ENCODE results near the gene ARHGEF10L. TPM values are rescaled to one million over a fixed set of nuclear protein-coding genes. Genes with fewer than 3 reads are reported as not detected.

ARHGEF10L gene
- total RNA-seq, 1 donor from 2014 or later: 16.7 TPM

DNA sequence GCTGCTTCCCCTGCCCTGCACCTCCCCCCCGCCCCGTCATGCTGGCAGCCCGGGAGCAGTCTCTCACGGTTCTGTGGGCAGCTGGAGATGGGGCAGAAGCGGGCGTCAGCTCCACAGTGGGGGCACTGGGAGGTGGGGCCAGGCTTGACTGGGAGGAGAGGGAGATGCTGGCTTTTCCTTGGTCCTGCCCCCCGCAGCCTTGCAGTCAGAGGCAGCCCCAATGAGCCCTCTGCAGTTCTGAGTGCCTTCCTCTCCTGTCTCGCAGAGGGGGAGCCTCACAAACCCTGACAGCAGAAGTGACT lies 21.7 kb downstream of the ARHGEF10L start:
- Histone ChIP-seq H3K27me3 (ENCODE audit: control insufficient read depth in 3 of 3, insufficient read depth in 3 of 3, low read length in 3 of 3) (no peaks in the 10 kb centered on the region), H3K4me3 (ENCODE audit: low read length in 3 of 3) (peak overlapping the region in 1 of 3 donors; percentile 49), H3K9ac (ENCODE audit: low read depth in 1 of 3, low read length in 3 of 3) (peak overlapping the region; percentile 58 to 69 (median 66)), H3K9me3 (ENCODE audit: control insufficient read depth in 3 of 3, low read length in 3 of 3) (no peaks in the 10 kb centered on the region), H3K27ac (ENCODE audit: low read depth, low read length) (peak overlapping the region; percentile 76), H3K4me1 (ENCODE audit: control insufficient read depth in 3 of 3, insufficient read depth in 3 of 3, low read length in 3 of 3) (peaks cover 53 to 62% (median 56%) of the 10 kb centered on the region in 3 donors), H3K36me3 (ENCODE audit: control insufficient read depth in 3 of 3, insufficient read depth in 3 of 3, low read length in 3 of 3) (no peaks in the 10 kb centered on the region)

DNA sequence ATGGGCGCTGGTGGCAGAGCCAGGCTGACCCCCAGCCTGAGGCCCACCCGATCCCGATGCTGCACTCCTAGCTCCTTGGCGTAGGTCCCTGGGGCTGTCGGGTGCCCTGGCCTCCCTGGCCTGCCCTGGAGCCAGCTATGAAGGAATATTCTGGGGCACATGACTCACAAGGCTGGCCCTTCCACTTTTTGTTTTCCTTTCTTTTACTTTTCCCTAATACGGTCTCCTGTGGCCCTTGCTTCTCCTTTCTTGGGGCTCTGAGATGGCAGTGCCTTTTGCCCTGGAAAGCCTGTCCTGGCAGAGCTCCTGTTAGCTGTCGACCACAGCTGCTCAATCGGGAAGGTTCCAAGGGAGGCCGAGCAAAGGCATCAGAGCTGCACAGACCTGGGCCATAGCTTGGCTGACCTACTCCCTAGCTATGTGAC lies 22.1 kb downstream of the ARHGEF10L start:
- H3K4me3 ChIP-seq (ENCODE audit: low read length in 3 of 3): peak overlapping the region; percentile 7 to 49 (median 34)
- peaks cover 54 to 65% (median 57%) of the 10 kb centered on the region in 3 donors for H3K4me1 ChIP-seq (ENCODE audit: control insufficient read depth in 3 of 3, insufficient read depth in 3 of 3, low read length in 3 of 3)
- peak overlapping the region; percentile 76 for H3K27ac ChIP-seq (ENCODE audit: low read depth, low read length)

DNA sequence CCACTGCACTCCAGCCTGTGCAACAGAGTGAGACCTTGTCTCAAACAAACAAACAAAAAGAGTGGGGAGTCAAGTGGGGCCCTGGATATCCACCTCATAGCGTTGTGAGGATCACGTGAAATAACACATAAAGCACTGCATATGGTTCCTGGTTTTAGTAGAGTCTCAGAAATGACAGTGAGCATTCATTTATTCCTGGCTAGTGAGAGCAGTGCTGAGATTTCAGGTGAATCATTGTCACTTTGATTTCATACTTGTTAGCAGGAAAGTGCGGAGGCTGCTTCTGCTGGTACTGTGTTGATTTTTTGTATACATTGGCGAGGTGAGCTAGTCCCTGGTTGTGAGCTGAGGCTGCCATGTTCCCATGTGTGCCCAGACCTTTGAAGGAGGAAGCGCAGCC lies 22.9 kb downstream of the ARHGEF10L start:
- H3K4me1 ChIP-seq (ENCODE audit: control insufficient read depth in 3 of 3, insufficient read depth in 3 of 3, low read length in 3 of 3): peaks cover 61 to 73% (median 63%) of the 10 kb centered on the region in 3 donors
- H3K4me3 ChIP-seq (ENCODE audit: low read length in 3 of 3): no peak overlapping the region
- H3K36me3 ChIP-seq (ENCODE audit: control insufficient read depth in 3 of 3, insufficient read depth in 3 of 3, low read length in 3 of 3): no peaks in the 10 kb centered on the region
- H3K27ac ChIP-seq (ENCODE audit: low read depth, low read length): peak overlapping the region; percentile 76
- H3K9ac ChIP-seq (ENCODE audit: low read depth in 1 of 3, low read length in 3 of 3): peak overlapping the region in 2 of 3 donors; percentile 20 to 66
- no peaks in the 10 kb centered on the region for H3K27me3 ChIP-seq (ENCODE audit: control insufficient read depth in 3 of 3, insufficient read depth in 3 of 3, low read length in 3 of 3)
- no peaks in the 10 kb centered on the region for H3K9me3 ChIP-seq (ENCODE audit: control insufficient read depth in 3 of 3, low read length in 3 of 3)

More for the DNA sequence above, 22.1 kb downstream of the ARHGEF10L start:
- Histone ChIP-seq H3K9me3 (ENCODE audit: control insufficient read depth in 3 of 3, low read length in 3 of 3) (no peaks in the 10 kb centered on the region), H3K27me3 (ENCODE audit: control insufficient read depth in 3 of 3, insufficient read depth in 3 of 3, low read length in 3 of 3) (no peaks in the 10 kb centered on the region), H3K9ac (ENCODE audit: low read depth in 1 of 3, low read length in 3 of 3) (peak overlapping the region; percentile 58 to 69 (median 66)), H3K36me3 (ENCODE audit: control insufficient read depth in 3 of 3, insufficient read depth in 3 of 3, low read length in 3 of 3) (no peaks in the 10 kb centered on the region)

DNA sequence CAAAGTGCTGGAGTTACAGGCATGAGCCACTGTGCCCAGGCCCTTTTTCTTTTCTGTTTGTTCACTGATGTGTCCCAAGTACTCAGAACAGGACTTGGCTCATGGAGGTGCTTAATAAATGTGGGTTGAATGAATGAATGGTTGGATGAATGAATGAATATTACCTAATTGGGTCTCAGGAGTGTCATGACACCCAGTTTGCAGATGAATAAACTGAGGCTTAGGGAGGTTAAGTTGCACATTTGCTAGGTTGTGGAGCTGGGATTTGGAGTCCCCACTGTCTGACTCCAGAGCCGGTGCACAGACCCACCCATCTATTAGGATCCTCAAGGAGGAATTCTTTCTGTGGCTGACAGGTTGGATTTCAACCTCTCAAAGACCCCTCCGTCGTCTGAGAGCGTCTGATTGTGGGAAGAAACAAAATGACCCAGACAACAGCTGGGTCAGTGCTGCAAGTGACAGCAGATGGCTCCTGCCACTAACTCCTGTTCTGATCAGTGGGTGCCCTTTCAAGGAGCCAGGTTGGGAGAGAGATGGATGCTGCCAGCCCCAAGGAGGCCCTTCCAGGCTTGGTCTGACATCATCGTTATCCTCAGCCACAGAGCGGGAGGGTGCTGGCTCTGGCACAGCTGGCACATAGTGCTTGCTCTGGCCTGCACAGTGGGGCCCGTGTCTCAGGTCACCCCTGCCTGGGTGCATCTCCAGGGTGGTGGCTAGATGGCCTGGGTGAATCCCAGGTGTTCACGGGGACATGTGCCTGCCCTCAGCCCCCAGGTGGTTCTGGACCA lies 24.2 kb downstream of the ARHGEF10L start:
- Histone ChIP-seq H3K4me3 (ENCODE audit: low read length in 3 of 3) (no peak overlapping the region), H3K4me1 (ENCODE audit: control insufficient read depth in 3 of 3, insufficient read depth in 3 of 3, low read length in 3 of 3) (peaks cover 72 to 82% (median 74%) of the 10 kb centered on the region in 3 donors), H3K27ac (ENCODE audit: low read depth, low read length) (peak overlapping the region; percentile 73), H3K27me3 (ENCODE audit: control insufficient read depth in 3 of 3, insufficient read depth in 3 of 3, low read length in 3 of 3) (no peaks in the 10 kb centered on the region), H3K9ac (ENCODE audit: low read depth in 1 of 3, low read length in 3 of 3) (peak overlapping the region; percentile 27 to 68 (median 66)), H3K36me3 (ENCODE audit: control insufficient read depth in 3 of 3, insufficient read depth in 3 of 3, low read length in 3 of 3) (no peaks in the 10 kb centered on the region), H3K9me3 (ENCODE audit: control insufficient read depth in 3 of 3, low read length in 3 of 3) (no peaks in the 10 kb centered on the region)

DNA sequence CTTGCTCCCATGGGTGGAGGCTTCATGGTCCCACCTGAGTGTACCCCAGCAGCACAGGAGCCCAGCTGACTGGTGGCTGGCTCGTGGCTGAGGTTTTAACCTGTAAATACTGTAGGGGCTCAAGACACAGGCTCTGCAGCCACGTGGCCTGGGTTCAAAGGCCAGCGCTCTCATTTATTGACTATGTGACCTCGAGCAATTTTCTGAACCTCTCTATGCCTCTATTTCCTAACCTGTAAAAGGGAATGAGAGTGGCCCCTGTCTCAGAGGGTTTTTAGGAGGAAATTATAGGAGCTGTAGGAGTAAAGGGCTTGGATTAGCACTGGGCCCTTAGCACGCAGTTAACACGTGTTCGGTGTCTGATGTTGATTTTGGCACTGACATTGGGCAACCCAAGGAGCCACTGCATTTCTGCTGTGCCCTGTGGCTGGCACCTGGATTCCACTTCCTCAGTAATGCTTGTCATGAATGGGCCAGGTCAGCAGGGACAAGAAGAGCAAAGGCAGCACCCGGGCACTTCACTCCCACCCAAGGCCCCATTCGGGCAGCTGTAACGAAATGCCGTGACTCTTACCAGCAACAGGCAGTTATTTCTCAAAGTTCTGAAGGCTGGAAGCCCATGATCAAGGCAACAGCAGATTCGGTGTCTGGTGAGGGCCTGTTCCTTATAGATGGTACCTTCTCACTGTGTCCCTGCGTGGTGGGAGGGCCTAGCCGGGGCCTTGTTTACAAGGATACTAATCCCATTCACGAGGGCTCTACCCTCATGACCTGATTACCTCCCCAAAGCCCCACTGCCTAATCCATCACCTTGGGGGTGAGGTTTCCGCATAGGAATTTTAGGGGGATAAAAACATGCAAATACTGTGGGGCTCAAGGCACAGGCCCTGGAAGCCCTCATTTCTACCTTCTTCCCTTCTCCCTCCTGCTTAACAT lies 25.2 kb downstream of the ARHGEF10L start:
- Histone ChIP-seq H3K9me3 (ENCODE audit: control insufficient read depth in 3 of 3, low read length in 3 of 3) (no peaks in the 10 kb centered on the region), H3K27ac (ENCODE audit: low read depth, low read length) (peak overlapping the region; percentile 73), H3K36me3 (ENCODE audit: control insufficient read depth in 3 of 3, insufficient read depth in 3 of 3, low read length in 3 of 3) (no peaks in the 10 kb centered on the region), H3K9ac (ENCODE audit: low read depth in 1 of 3, low read length in 3 of 3) (peak overlapping the region; percentile 27 to 70 (median 66)), H3K4me1 (ENCODE audit: control insufficient read depth in 3 of 3, insufficient read depth in 3 of 3, low read length in 3 of 3) (peaks cover 83 to 92% (median 84%) of the 10 kb centered on the region in 3 donors), H3K4me3 (ENCODE audit: low read length in 3 of 3) (peak overlapping the region in 1 of 3 donors; percentile 6), H3K27me3 (ENCODE audit: control insufficient read depth in 3 of 3, insufficient read depth in 3 of 3, low read length in 3 of 3) (no peaks in the 10 kb centered on the region)

DNA sequence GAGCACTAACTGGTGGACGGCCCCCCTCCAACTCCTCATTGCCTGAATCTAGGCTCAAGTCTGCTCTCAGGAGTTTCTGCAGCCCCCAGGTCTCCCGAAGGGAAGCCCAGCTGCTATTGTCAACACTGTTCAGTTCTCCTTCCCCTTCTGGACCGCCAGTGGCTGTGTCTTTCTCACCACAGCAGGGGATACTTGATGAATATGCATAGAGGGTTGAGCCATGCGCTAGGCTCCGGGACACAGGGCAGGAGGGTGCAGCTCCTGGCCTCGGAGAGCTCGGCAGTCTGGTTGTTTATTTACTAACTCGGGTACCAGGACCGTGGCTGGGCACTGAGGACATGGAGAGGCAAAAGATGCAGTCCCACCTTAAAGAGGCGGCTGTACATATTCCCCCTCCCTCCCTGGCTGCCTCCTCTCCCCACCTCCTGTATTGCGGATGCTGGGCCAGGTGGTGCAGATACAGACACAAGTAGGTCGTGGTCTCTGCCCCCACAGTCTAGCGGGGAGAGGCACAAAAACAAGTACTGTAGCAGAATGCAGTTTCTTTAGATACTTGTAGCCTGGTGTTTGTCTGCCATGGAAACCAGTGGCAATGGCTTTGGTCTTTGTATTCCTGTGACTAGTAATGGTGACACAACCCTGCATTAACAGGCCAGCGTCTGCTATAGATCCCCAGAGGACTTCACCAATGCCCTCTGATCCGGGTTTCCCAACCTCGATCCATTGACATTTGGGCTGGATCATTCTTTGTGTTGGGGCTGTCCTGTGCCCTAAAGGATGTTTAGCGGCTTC lies 26.2 kb downstream of the ARHGEF10L start:
- Histone ChIP-seq H3K36me3 (ENCODE audit: control insufficient read depth in 3 of 3, insufficient read depth in 3 of 3, low read length in 3 of 3) (no peaks in the 10 kb centered on the region), H3K4me3 (ENCODE audit: low read length in 3 of 3) (no peak overlapping the region), H3K9me3 (ENCODE audit: control insufficient read depth in 3 of 3, low read length in 3 of 3) (no peaks in the 10 kb centered on the region), H3K4me1 (ENCODE audit: control insufficient read depth in 3 of 3, insufficient read depth in 3 of 3, low read length in 3 of 3) (peaks cover 89 to 96% (median 93%) of the 10 kb centered on the region in 3 donors), H3K27me3 (ENCODE audit: control insufficient read depth in 3 of 3, insufficient read depth in 3 of 3, low read length in 3 of 3) (no peaks in the 10 kb centered on the region), H3K27ac (ENCODE audit: low read depth, low read length) (peak overlapping the region; percentile 73), H3K9ac (ENCODE audit: low read depth in 1 of 3, low read length in 3 of 3) (peak overlapping the region in 2 of 3 donors; percentile 51 to 70)

DNA sequence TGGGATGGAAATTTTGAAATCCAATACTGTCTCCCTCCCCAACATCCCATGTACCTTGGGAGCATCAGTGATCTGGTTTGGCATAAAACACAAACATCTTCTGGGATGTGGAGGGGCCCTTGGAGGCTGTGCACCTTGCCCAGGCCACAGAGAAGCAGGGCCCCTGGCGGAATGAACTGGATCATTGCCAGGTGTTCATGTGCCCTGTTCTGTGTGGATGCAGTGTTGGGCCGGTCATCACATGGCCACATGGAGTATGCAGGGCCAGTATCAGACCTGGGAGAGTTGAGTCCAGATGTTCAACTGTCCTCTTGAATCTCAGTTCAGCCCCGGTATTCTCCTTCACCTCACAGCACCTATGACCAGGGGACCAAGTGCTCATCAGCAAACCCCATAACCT lies 26.9 kb downstream of the ARHGEF10L start:
- H3K4me3 ChIP-seq (ENCODE audit: low read length in 3 of 3): no peak overlapping the region
- H3K4me1 ChIP-seq (ENCODE audit: control insufficient read depth in 3 of 3, insufficient read depth in 3 of 3, low read length in 3 of 3): peaks cover 86 to 96% (median 91%) of the 10 kb centered on the region in 3 donors
- peak overlapping the region; percentile 5 for H3K27ac ChIP-seq (ENCODE audit: low read depth, low read length)

DNA sequence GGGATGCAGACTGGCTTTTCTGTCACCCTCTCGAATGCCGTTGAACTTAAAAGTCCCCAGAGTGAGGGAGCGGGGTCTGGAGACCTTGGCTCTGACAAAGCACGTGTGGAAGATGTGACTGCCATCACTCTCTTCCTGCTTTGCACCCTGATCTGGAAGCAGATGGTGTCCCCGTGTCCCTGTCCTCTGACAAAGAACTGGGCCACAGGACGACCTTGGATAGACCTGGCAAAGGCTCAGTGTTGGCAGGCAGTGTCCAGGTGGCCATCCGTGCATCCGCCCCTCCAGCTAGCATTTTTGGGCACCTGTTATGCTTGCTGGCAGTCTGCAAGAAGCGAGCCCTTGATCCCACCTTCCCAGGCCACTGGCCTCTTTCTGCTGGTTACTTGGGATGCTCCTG lies 27.4 kb downstream of the ARHGEF10L start:
- Histone ChIP-seq H3K4me3 (ENCODE audit: low read length in 3 of 3) (no peak overlapping the region), H3K27me3 (ENCODE audit: control insufficient read depth in 3 of 3, insufficient read depth in 3 of 3, low read length in 3 of 3) (no peaks in the 10 kb centered on the region), H3K9me3 (ENCODE audit: control insufficient read depth in 3 of 3, low read length in 3 of 3) (no peaks in the 10 kb centered on the region), H3K9ac (ENCODE audit: low read depth in 1 of 3, low read length in 3 of 3) (peak overlapping the region in 1 of 3 donors; percentile 25), H3K36me3 (ENCODE audit: control insufficient read depth in 3 of 3, insufficient read depth in 3 of 3, low read length in 3 of 3) (no peaks in the 10 kb centered on the region), H3K27ac (ENCODE audit: low read depth, low read length) (no peak overlapping the region), H3K4me1 (ENCODE audit: control insufficient read depth in 3 of 3, insufficient read depth in 3 of 3, low read length in 3 of 3) (peaks cover 85 to 91% (median 86%) of the 10 kb centered on the region in 3 donors)

More for the DNA sequence above, 26.9 kb downstream of the ARHGEF10L start:
- H3K36me3 ChIP-seq (ENCODE audit: control insufficient read depth in 3 of 3, insufficient read depth in 3 of 3, low read length in 3 of 3): no peaks in the 10 kb centered on the region
- H3K27me3 ChIP-seq (ENCODE audit: control insufficient read depth in 3 of 3, insufficient read depth in 3 of 3, low read length in 3 of 3): no peaks in the 10 kb centered on the region
- peak overlapping the region in 1 of 3 donors; percentile 25 for H3K9ac ChIP-seq (ENCODE audit: low read depth in 1 of 3, low read length in 3 of 3)
- H3K9me3 ChIP-seq (ENCODE audit: control insufficient read depth in 3 of 3, low read length in 3 of 3): no peaks in the 10 kb centered on the region

DNA sequence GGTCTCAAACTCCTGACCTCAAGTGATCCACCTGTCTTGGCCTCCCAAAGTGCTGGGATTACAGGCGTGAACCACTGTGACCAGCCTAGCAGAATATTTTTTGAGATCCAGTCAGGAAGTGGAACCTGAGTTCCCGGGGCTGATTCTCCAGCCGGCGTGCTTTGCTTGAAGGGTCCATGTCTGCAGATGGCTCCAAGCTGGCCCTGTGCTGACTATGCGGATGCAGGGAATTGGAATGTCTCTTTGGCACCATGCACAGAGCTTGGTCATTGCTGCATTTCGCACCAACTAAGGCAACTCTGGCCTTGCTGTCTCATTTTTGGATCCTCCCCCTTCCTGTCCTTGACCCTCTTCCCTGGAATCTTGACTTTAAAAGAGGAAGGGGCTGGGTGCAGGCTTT lies 28.1 kb downstream of the ARHGEF10L start:
- Histone ChIP-seq H3K9me3 (ENCODE audit: control insufficient read depth in 3 of 3, low read length in 3 of 3) (no peaks in the 10 kb centered on the region), H3K36me3 (ENCODE audit: control insufficient read depth in 3 of 3, insufficient read depth in 3 of 3, low read length in 3 of 3) (no peaks in the 10 kb centered on the region), H3K4me3 (ENCODE audit: low read length in 3 of 3) (no peak overlapping the region), H3K9ac (ENCODE audit: low read depth in 1 of 3, low read length in 3 of 3) (peak overlapping the region in 1 of 3 donors; percentile 40), H3K4me1 (ENCODE audit: control insufficient read depth in 3 of 3, insufficient read depth in 3 of 3, low read length in 3 of 3) (peaks cover 81 to 85% (median 82%) of the 10 kb centered on the region in 3 donors), H3K27ac (ENCODE audit: low read depth, low read length) (no peak overlapping the region), H3K27me3 (ENCODE audit: control insufficient read depth in 3 of 3, insufficient read depth in 3 of 3, low read length in 3 of 3) (no peaks in the 10 kb centered on the region)
